GM18907 (cell line): ENCODE measurements around the gene NEMP1.
"Not testable (repeated sequence)": the region's sequence is repeated elsewhere in the genome, so short reads cannot be mapped to it uniquely, and the experiment has no call there.

ENCODE experiments used
- ATAC-seq: cut with Tn5 transposase; IDR thresholded peaks from one replicate; pipeline ENCODE4 v1.9.1; 2021; ENCODE audit warnings: mild to moderate bottlenecking, moderate library complexity; ENCODE audit not compliant: unreplicated experiment

Gene NEMP1

DNA sequence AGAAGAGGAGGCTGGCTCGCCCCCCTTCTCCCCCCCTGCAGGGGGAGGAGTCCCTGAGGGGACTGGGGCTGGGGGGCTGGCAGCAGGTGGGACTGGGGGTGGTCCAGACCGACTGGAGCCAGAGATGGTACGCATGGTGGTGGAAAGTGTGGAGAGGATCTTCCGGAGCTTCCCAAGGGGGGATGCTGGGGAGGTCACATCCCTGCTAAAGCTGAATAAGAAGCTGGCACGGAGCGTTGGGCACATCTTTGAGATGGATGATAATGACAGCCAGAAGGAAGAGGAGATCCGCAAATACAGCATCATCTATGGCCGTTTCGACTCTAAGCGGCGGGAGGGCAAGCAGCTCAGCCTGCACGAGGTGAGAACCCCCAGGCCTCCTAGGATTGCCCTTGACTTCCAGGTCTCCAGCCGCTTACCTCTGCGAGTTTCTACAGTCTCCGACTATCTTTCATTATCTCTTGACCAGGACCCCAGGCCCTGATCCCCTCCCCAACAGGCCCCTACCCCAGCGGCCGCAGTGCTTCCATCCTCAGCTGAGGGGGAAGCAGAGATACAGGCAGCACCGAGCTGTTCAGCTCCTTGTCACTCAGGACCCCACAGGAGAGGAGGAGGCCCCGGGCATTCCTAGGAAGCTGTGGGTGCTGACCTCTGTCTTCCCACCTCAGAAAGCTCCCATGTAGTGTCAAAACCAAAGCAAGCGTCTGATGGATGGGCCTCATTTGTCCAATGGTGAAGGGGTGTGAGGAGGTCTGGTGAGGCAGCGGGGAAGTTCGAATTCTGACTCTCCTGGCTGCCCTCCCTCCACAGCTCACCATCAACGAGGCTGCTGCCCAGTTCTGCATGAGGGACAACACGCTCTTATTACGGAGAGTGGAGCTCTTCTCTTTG lies 13.3 kb upstream of the NEMP1 start:
- ATAC-seq, result no peak

DNA sequence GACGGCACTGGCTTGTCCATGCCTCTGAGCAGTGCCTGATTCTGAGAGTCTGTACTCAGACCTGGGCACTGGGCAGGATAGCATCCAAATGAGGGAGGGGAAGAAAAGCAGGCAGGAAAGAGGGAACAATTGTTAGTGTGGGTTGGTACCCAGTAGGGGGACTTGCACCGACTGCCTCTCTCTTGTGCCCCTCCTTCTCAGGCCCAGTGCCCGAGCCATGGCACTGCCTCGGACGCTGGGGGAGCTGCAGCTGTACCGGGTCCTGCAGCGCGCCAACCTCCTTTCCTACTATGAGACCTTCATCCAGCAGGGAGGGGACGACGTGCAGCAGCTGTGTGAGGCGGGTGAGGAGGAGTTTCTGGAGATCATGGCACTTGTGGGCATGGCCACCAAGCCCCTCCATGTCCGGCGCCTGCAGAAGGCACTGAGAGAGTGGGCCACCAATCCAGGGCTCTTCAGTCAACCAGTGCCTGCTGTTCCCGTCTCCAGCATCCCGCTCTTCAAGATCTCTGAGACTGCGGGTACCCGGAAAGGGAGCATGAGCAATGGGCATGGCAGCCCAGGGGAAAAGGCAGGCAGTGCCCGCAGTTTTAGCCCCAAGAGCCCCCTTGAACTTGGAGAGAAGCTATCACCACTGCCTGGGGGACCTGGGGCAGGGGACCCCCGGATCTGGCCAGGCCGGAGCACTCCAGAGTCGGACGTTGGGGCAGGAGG lies 12.5 kb upstream of the NEMP1 start:
- ATAC-seq, result no peak

DNA sequence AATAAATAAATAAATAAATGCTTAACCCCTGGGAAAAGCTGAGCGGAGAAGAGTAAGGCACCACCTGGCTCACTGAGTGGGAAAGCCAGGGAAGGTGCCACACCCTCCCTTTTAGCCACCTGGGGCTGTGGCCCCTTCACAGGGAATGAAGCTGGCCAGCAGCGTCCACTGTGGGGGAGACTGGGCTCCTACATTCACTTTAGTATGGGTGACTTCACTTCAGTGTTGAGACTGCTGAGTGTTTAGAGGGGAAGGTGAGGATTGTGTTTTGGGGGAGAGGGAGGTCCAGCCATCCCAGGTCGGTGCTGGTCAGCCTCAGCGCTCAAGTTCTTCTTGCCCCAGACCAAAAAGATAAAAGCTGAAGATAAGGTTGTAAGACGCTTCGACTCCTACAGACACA lies 11.9 kb upstream of the NEMP1 start:
- ATAC-seq, result no peak

DNA sequence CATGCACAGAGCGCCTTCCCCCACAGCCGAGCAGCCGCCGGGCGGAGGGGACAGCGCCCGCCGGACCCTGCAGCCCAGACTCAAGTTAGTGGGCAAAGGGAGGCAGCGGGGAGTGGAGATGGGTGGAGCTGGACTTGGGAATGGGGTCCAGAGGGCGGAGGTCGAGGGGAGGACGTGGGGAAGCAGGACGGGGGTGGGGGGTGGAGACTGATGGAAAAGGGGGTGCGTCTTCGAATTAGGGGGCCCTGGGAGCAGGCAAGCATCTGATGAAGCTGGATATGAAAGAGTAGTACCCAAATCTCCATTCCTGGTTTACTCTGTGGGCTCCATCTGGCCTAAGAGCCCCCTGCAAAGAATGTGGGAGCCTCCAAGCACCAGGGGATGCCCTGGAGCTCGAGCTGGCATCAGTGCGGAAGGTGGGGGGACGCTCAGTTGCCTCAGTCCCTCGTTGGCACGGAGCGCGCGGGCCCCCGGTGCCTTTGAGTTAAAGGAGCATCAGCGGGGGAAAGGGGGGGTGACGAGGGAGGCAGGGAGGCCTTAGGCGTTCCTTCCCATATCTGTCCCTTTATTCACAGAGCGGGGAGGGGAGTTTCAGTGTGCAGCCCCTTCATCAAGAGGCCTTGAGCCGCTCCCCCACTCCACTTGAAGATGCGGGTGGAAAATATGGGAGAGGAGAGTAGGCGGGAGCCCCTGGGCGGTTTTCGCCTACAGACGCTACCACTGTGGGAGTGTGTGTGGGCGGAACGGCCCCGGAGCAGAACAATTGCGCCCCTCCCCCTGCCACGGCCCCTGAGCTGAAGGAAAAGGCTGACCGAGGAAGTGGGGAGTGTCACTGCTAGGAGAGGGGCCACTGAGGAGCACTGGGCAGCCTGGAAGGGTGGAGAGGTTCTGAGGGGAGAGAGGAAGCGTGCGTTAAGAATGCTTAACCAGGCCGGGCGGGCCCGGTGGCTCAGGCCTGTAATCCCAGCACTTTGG lies 11.0 kb upstream of the NEMP1 start:
- ATAC-seq, result no peak

DNA sequence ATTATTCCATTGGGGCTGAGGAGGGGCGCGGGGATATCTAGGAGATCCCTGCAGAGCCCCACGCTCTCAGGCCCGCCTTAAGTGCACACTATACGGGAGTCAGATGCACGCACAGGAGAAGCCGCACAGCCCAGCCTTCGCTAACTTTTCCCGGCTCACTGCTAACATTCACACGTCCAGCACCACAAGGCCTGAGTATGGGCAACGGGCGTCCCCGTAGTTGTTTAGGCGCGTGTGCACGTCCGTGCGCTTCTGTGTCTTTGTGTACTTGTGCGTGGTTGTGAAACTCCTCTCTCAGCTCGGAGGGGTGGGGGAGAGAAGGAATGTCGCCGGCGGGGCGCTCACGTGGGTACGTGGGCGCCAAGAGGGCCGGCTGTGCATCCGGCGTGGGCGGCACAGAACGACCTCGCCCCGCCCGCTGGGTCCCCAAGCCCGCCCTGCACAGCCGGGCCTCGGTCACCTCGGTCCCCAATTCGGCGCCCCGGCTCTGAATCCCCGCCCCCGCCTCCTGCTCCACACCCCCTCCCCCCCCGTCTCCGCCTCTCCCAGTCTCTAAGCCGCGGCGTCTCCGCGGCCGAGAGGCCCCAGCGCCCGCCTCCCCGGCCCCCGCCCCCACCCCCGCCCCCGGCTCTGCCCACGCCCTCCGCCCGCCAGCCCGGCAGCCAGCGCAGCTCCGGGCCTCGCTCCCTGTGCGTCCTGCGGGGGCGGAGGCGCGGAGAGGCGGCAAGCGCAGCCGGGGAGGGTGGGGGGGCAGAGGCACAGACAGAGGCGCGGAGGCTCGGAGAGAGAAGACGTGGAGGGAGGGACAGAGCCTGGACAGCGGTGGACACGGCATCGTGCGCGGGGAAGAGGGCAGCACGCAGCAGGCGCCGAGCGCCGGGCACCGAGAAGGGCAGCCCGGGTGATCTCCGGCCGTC lies 10.0 kb upstream of the NEMP1 start, which contains the start of gene NAB2:
Gene NAB2 (plus strand): TSS at position 761 of the 917 bp plus-strand sequence. CDS start 158 bp downstream, outside the sequence.
- ATAC-seq, result peak; percentile 65

DNA sequence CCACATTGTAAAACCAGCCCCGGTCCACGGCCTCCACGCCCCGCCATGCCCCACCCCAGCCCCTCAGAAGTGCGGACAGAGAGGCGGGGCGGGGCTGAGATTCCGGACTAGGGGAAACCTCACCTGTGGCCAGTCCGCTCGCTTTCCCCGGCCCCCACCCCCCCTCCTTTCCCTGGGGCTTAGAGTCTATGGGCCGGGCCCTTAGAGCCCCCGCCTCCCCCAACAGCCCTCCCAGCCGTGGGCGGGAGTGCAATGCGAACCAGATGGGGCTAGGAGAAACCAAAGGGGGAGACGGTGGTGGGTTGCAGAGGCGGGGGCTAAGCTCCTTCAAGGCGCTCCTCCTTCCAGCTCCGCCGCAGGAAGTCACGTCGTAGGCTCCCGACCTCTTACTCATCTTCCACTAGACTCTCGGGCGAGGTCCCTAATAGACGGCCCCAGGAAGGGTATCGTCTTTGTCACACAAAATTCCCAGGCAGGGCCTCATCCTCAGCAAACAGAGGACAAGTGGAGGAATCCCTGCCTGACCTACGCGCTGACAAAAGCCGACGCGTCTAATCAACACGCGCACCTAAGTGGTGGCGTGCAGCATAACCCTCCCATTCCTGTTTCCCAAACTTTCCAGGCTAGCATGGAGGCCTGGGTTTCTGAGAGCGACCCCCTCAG lies 9.2 kb upstream of the NEMP1 start:
- ATAC-seq, result peak; percentile 38

DNA sequence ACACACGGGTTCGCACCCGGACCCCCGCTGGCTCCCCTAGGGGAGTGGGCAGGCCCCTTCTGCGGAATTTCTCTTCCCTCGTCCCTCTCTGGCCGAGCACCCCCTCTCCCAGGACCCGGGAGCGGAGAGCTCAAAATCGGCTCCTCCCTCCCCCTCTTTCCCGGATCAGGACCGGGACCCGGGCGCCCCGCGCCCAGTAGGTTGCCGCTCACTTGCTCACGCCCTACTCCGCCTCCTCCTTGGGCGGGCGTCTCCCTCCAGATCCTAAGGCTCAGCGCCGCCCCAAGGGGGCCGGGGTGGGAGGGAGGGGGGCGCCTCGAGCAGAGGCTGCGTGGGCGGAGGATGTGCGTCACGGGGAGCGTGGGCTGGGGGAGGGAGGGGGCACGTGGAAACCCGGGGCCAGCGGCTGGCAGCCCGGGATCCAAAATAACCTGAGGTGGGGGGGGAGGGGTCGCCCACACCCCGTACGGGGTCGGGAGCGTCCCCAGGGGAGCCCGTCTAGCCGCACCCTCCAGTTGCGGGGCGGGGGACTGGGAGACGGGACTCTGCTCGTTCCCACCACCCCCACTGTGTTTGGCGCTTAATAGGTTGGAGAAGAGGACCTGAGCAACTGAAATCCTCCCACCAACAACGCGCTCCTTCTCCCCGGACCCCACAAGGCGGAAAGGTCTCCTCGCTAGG lies 8.6 kb upstream of the NEMP1 start:
- ATAC-seq, result peak; percentile 32

DNA sequence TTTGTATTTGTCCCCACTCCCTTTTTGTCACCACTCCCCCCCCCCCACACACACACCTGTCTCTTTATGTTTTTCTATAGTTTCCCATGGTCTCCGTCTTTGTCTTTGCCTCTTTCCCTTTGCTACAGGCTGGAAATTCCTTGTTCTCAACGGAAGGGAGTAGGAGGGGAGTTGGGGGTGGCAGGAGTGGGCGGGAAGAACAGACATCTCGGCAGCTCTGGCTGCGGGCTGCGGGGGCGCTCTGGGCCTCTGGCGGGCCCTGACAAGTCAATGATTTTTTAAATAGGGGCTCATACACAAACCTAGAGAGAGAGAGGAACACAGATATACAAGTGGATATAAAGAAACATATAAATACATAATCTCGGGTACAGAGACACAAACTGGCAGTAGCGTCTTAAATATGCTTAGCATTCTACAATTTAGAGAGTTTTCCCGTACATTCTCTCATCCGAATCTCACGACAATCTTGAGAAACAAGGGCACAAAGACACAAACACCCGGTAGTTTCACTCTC lies 8.0 kb upstream of the NEMP1 start:
- ATAC-seq, result no peak

DNA sequence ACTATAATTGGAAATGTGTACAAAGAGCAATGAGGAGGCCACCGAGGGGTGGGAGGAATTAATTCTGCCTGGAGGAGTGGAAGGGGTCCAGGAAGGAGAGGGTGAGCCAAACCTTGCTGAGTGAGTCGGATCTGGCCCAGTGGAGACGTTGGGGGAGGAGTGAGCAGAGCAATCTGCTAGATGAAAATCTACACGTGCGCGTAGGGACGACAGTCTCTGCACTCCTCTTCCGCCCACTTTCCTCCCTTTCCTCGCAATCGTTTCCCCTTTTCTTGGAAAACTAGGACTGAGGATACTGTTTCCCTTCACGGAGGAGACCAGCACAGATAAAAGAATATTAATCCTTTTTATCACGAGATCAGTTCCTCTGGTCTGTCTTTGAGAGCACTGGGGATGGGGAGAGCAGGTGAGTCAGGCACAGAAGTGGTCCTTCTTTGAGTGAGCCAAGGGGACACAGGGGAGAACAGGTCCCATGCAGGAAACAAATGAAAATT lies 7.5 kb upstream of the NEMP1 start:
- ATAC-seq, result no peak

DNA sequence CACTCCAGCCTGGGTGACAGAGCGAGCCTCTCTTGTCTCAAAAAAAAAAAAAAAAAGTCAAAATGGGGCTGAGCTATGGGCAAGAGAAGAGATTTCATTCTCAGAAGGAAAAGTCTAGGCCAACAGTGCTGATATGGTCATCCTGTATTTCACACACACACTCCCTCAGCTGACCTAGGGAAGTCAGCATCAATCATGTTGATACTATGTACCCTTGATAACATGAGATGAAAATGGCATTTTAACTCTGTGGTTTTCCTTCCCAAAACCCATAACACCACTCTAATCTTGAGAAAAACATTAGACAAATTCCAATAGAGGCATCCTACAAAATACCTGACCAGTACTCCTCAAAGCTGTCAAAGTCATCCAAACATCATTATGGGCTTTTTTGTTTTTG lies 2.3 kb upstream of the NEMP1 start:
- no peak for ATAC-seq

DNA sequence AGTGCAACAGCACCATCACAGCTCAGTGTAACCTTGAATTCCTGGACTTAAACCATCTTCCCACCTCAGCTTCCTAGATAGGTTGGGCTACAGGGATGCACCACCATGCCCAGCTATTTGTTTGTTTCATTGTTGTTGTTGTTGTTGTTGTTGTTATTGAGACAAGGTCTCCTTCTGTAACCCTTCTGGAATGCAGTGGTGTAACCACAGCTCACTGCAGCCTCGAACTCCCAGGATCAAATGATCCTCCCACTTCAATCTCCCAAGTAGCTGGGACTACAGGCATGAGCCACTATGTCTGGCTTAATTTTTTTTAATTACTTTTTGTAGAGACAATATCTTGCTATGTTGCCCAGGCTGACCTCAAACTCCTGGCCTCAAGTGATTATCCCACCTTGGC lies 1.2 kb upstream of the NEMP1 start:
- ATAC-seq, result no peak

DNA sequence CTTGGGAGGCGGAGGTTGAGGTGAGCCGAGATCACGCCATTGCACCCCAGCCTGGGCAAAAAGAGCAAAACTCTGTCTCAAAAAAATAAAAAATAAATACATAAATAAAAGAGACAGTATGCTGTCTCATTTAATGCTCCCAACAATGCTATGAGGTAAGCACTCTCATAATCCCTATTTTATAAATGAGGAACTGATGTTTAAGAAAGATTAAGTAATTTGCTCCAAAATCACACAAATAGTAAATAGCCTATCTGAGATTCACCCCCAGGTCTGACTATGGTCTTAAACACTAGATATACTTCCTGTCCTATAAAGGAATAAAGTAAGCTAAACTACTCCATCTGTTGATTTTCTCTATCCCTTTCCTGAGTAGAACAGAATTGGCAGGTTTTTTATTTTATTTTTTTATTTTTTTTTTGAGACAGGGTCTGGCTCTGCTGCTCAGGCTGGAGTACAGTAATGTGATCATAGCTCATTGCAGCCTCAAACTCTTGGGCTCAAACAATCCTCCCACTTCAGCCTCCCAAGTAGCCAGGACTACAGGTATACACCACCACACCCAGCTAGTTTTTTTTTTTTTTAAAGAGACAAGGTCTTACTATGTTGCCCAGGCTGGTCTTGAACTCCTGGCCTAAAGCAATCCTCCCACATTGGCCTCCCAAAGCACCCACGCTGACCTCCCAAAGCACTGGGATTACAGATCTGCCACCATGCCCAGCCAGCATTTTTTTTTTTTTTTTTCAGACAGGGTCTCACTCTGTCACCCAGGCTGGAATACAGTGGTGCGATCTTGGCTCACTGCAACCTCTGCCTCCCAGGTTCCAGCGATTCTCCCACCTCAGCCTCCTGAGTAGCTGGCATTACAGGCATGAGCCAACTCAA lies 4.8 kb downstream of the NEMP1 start:
- not testable (repeated sequence) for ATAC-seq

DNA sequence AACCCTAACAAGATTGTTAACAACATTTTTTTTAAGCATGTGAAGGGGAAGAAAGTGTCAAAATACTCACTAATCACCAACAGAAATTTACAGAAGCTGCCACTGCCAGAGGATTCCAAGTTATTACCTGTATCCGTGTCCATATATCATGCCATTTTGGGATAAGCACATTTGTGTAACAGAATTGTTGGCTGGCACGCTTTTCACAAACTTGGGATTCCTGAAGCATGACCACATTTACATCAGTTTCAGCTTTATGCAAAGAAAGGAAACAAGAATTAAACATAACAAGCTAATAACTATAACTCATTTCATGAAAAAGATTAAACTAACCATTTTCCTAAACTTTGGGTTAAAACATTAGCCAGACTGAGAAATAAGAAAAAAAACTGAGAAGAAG lies 5.9 kb downstream of the NEMP1 start:
- ATAC-seq, result no peak

DNA sequence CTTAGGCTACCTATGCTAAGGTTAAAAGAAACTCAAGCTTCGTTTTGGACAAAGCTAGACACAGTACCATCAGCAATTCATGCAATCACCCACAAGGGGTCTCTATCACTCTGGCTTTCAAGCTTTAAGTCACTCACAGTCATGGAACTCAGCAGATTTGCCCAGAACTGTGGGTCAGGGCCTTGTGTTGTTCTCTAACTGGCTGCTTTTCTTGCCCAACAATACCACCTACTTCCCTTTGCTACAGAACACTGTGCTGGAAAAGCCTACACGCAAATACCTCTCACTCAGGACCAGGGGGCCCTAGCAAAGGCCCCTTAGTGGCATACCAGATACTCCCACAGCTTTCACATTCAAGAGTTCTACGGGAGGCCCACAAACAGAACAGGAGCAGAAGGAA lies 9.1 kb downstream of the NEMP1 start:
- peak; percentile 72 for ATAC-seq

DNA sequence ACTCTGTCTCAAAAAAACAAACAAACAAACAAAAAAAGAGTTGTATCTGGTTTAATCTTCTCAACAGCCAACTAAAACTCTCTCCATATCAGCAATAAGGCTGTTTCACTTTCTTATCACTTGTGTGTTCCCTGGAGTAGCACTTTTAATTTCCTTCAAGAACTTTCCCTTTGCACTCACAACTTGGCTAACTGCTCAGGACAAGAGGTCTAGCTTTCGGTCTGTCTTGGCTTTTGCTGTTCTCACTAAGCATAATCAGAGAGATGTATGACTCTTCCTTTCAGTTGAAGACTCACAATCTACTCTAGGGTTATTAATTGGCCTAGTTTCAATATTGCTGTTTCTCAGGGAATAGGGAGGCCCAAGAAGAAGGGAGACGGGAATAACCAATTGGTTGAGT lies 12.3 kb downstream of the NEMP1 start:
- no peak for ATAC-seq

DNA sequence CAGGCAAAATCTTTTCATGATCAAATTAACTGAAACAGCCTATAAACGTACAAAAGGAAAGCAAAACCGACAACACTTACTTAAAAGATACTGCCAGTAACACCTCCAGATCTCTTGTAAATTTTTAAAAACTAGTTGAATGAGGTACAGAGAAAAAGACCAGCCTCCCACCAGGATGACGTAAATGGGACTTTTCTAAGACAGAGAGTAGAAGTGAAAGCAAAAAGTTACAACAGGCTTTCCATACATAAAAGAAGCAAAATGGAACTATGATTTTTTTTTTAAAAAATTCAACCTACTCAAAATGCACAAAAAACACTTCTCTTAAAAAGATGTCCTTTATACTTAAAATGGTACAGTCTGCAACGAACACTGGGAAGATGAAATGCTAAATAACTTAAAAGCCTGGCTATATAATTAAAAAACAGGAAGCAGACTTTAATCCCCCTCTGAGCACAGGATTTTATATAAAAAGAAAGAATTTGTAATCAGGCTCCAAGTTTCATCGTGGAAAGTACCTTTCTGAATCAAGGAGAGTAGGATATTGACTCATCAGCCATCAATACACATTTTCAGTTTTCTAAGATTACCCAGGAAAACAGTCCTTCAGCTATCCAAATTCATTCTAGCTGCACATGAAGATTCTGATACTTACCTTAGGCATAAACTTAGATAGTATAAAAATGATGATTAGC lies 14.5 kb downstream of the NEMP1 start:
- ATAC-seq, result peak; percentile 79

DNA sequence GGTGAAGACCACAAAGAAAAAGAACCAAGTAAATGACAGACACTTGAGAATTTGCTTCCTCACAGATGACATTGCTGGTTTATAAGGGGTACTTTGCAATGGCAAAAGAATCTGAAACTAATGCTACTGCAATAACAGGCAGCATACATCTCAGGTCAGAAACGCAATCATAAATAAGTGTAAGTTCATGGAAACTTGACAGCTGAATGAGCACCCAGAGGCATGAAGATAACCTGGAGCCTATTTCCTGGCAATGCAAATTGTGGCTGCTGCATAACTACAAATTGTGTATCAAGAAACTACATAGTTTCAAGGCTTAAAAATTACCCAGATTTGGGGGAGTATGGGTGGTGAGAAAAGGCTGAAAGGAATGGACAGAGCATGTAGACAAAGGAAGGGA lies 20.1 kb downstream of the NEMP1 start:
- peak; percentile 61 for ATAC-seq
